Endothelial cell of umbilical vein (primary cell): ENCODE measurements around the gene PCGF6.

ENCODE experiments used
- CTCF ChIP-seq, 2 donors: IDR thresholded peaks; 1 replicate in 1 of 2; 2 replicates in 1 of 2; pipeline ENCODE4 v1.5.1; 2011; ENCODE audit warnings: low read length in 2 of 2, mild to moderate bottlenecking in 2 of 2, moderate library complexity in 2 of 2, control low read depth in 1 of 2, inconsistent platforms in 1 of 2, low read depth in 1 of 2; ENCODE audit not compliant: insufficient read depth in 1 of 2; ENCODE audit errors: extremely low read depth in 1 of 2
- EZH2 ChIP-seq: IDR thresholded peaks from 2 replicates; pipeline ENCODE4 v1.6.1; 2012; ENCODE audit warnings: borderline replicate concordance, low read depth, mild to moderate bottlenecking, moderate library complexity, low read length, inconsistent platforms; ENCODE audit not compliant: severe bottlenecking
- POLR2A ChIP-seq: IDR thresholded peaks from 2 replicates; pipeline ENCODE4 v1.6.1; 2012; ENCODE audit warnings: low read depth, mild to moderate bottlenecking, control low read depth, low read length
- POLR2AphosphoS5 ChIP-seq: IDR thresholded peaks from 2 replicates; pipeline ENCODE4 v1.6.1; 2012; ENCODE audit warnings: low read depth, mild to moderate bottlenecking, control low read depth, low read length, moderate library complexity; ENCODE audit not compliant: insufficient read depth

DNA sequence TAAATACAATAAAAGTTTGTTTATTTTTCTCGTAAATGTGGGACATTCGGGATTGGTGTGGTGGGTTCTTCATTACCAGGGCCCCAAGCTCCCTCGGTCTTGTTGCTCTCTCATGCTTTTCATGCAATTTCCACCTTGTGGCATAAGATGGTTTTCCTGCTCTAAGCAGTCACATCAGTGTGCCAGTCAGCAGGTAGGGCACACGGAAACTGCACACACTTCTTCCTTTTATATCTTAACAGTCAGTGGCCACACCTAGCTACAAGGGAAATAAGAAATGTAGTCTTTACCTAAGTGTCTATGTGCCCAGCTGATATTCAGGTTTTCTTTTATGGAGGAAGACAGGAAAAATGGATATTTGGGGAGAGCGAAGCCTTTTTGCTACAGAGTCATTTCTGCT lies 23.3 kb upstream of the PCGF6 start:
- TF ChIP-seq CTCF (IDR thresholded peaks at IDR 0.05; ENCODE audit: extremely low read depth in 1 of 2, insufficient read depth in 1 of 2, low read depth in 1 of 2, low read length in 2 of 2) (no peak), POLR2AphosphoS5 (no peak), POLR2A (no peak), EZH2 (no peak)
